HepG2 (cell line): ENCODE results near the gene TMTC1.

Experiments
- BCL6 ChIP-seq: IDR thresholded peaks from 2 replicates; pipeline ENCODE4 v1.6.1; 2016; ENCODE audit warnings: missing genetic modification reagents, missing compliant biosample characterization
- JDP2 ChIP-seq: sonication (generic); formaldehyde crosslinking; IDR thresholded peaks from 2 replicates; pipeline ENCODE4 v1.8.1; 2022; ENCODE audit warnings: missing genetic modification reagents, borderline replicate concordance
- JUN ChIP-seq: sonication (generic); formaldehyde crosslinking; IDR thresholded peaks from 2 replicates; pipeline ENCODE4 v1.4.0; 2020; ENCODE audit warnings: mild to moderate bottlenecking, missing genetic modification reagents
- NFIC ChIP-seq: IDR thresholded peaks from 2 replicates; pipeline ENCODE4 v1.6.1; 2012; ENCODE audit warnings: mild to moderate bottlenecking, low read length, inconsistent platforms
- ZNF451 ChIP-seq: sonication (generic); formaldehyde crosslinking; IDR thresholded peaks from 2 replicates; pipeline ENCODE4 v1.5.0; 2020; ENCODE audit warnings: mild to moderate bottlenecking, missing genetic modification reagents
- TF ChIP-seq, protein P1 (sequence below): sonication (generic); formaldehyde crosslinking; IDR thresholded peaks from 2 replicates; pipeline ENCODE4 v1.8.0; 2022; ENCODE audit warnings: missing genetic modification reagents, mild to moderate bottlenecking, moderate library complexity, borderline replicate concordance
- TF ChIP-seq, protein P2 (sequence below): sonication (generic); formaldehyde crosslinking; conservative IDR thresholded peaks from 2 replicates; pipeline ENCODE4 v1.4.0; 2020; ENCODE audit warnings: missing genetic modification reagents
- TF ChIP-seq, protein P3 (sequence below): sonication (generic); formaldehyde crosslinking; IDR thresholded peaks from 2 replicates; pipeline ENCODE4 v1.5.1; 2020; ENCODE audit warnings: missing genetic modification reagents, mild to moderate bottlenecking, borderline replicate concordance
- TF ChIP-seq, protein P4 (sequence below): sonication (generic); formaldehyde crosslinking; IDR thresholded peaks from 2 replicates; pipeline ENCODE4 v1.5.0; 2020; ENCODE audit warnings: mild to moderate bottlenecking, missing genetic modification reagents, moderate library complexity
- TF ChIP-seq, protein P5 (sequence below): sonication (generic); formaldehyde crosslinking; IDR thresholded peaks from 2 replicates; pipeline ENCODE4 v1.4.0; 2020; ENCODE audit warnings: missing genetic modification reagents

DNA sequence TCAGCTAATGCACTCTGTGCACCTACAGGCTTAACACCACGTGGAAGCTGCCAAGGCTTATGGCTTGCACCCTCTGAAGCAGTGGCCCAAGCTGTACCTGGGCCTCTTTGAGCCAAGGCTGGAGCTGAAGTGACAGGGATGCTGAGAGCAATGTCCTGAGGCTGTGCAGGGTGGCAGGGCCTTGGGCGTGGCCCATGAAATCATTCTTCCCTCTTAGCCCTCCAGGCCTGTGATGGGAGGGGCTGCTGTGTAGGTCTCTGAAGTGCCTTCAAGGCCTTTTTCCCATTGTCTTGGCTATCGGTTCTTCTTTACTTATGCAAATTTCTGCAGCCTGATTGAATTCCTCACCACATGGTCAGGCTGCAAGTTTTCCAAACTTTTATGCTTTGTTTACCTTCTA lies 47.4 kb upstream of the TMTC1 start:
- TF ChIP-seq, protein P1, sequence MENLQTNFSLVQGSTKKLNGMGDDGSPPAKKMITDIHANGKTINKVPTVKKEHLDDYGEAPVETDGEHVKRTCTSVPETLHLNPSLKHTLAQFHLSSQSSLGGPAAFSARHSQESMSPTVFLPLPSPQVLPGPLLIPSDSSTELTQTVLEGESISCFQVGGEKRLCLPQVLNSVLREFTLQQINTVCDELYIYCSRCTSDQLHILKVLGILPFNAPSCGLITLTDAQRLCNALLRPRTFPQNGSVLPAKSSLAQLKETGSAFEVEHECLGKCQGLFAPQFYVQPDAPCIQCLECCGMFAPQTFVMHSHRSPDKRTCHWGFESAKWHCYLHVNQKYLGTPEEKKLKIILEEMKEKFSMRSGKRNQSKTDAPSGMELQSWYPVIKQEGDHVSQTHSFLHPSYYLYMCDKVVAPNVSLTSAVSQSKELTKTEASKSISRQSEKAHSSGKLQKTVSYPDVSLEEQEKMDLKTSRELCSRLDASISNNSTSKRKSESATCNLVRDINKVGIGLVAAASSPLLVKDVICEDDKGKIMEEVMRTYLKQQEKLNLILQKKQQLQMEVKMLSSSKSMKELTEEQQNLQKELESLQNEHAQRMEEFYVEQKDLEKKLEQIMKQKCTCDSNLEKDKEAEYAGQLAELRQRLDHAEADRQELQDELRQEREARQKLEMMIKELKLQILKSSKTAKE (CRISPR knock-in tag), result no peak
- TF ChIP-seq, protein P2, sequence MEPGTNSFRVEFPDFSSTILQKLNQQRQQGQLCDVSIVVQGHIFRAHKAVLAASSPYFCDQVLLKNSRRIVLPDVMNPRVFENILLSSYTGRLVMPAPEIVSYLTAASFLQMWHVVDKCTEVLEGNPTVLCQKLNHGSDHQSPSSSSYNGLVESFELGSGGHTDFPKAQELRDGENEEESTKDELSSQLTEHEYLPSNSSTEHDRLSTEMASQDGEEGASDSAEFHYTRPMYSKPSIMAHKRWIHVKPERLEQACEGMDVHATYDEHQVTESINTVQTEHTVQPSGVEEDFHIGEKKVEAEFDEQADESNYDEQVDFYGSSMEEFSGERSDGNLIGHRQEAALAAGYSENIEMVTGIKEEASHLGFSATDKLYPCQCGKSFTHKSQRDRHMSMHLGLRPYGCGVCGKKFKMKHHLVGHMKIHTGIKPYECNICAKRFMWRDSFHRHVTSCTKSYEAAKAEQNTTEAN, result no peak
- TF ChIP-seq NFIC (no peak), JDP2 (CRISPR knock-in tag) (no peak), JUN (no peak), BCL6 (CRISPR knock-in tag) (no peak), ZNF451 (CRISPR knock-in tag) (no peak)
- TF ChIP-seq, protein P3, sequence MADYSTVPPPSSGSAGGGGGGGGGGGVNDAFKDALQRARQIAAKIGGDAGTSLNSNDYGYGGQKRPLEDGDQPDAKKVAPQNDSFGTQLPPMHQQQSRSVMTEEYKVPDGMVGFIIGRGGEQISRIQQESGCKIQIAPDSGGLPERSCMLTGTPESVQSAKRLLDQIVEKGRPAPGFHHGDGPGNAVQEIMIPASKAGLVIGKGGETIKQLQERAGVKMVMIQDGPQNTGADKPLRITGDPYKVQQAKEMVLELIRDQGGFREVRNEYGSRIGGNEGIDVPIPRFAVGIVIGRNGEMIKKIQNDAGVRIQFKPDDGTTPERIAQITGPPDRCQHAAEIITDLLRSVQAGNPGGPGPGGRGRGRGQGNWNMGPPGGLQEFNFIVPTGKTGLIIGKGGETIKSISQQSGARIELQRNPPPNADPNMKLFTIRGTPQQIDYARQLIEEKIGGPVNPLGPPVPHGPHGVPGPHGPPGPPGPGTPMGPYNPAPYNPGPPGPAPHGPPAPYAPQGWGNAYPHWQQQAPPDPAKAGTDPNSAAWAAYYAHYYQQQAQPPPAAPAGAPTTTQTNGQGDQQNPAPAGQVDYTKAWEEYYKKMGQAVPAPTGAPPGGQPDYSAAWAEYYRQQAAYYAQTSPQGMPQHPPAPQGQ (CRISPR knock-in tag), result no peak
- TF ChIP-seq, protein P4, sequence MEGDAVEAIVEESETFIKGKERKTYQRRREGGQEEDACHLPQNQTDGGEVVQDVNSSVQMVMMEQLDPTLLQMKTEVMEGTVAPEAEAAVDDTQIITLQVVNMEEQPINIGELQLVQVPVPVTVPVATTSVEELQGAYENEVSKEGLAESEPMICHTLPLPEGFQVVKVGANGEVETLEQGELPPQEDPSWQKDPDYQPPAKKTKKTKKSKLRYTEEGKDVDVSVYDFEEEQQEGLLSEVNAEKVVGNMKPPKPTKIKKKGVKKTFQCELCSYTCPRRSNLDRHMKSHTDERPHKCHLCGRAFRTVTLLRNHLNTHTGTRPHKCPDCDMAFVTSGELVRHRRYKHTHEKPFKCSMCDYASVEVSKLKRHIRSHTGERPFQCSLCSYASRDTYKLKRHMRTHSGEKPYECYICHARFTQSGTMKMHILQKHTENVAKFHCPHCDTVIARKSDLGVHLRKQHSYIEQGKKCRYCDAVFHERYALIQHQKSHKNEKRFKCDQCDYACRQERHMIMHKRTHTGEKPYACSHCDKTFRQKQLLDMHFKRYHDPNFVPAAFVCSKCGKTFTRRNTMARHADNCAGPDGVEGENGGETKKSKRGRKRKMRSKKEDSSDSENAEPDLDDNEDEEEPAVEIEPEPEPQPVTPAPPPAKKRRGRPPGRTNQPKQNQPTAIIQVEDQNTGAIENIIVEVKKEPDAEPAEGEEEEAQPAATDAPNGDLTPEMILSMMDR (CRISPR knock-in tag), result no peak
- TF ChIP-seq, protein P5, sequence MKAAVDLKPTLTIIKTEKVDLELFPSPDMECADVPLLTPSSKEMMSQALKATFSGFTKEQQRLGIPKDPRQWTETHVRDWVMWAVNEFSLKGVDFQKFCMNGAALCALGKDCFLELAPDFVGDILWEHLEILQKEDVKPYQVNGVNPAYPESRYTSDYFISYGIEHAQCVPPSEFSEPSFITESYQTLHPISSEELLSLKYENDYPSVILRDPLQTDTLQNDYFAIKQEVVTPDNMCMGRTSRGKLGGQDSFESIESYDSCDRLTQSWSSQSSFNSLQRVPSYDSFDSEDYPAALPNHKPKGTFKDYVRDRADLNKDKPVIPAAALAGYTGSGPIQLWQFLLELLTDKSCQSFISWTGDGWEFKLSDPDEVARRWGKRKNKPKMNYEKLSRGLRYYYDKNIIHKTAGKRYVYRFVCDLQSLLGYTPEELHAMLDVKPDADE, result no peak
